Measurements from ENCODE around the gene SLC16A3.
"Not testable (repeated sequence)": the region's sequence is repeated elsewhere in the genome, so short reads cannot be mapped to it uniquely, and the experiment has no call there.

The SLC16A3 gene

GRCh38 chr17:82247856-82248671 lies 19.2 kb downstream of the SLC16A3 start:
- DNase-seq, result no peak

DNA sequence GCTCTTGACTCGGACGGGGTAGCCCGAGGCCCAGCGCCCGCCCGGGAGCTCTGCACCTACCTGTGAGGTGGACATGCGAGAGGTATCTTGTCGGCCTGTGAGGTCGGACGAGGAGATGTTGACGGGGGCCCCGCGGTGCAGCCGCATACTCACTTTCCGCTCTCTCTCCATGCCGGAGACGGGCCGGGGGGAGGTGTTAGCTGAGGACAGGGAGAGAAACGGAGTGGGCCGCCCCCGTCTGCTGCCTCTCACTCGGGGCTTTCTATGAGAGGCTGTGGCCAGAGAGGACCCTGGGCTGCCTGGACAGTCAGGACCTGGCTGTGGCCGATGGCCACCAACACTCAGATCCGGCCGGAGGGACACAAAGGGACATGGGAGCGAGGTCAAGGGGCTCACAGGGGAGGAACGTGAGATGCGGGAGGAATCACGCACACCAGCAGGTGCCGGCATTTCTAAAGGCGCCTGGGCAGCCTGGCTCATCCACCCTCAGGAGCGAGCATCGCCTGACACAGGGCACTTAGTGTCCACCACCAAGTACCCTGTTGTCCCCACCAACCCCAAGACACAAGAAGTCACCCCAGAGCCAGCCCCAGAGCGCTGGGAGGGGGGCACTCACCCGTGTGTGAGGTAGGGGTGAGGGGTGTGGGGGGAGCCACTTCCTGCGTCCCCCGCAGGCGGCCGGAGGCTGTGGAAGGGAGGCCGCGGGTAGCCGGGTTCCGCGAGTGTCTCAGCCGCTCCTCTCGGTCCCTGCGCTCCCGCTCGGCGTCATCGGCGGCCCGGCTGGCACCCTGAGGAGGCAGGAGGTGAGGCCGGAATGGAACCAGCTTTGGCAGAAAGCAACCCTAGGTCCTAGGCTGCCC lies 20.2 kb downstream of the SLC16A3 start:
- DNase-seq, result no peak

- DNase-seq, result no peak
These were observed 21.2 kb downstream of the SLC16A3 start for GRCh38 chr17:82249896-82250581.

GRCh38 chr17:82250868-82251500 lies 22.1 kb downstream of the SLC16A3 start:
- no peak for DNase-seq

DNA sequence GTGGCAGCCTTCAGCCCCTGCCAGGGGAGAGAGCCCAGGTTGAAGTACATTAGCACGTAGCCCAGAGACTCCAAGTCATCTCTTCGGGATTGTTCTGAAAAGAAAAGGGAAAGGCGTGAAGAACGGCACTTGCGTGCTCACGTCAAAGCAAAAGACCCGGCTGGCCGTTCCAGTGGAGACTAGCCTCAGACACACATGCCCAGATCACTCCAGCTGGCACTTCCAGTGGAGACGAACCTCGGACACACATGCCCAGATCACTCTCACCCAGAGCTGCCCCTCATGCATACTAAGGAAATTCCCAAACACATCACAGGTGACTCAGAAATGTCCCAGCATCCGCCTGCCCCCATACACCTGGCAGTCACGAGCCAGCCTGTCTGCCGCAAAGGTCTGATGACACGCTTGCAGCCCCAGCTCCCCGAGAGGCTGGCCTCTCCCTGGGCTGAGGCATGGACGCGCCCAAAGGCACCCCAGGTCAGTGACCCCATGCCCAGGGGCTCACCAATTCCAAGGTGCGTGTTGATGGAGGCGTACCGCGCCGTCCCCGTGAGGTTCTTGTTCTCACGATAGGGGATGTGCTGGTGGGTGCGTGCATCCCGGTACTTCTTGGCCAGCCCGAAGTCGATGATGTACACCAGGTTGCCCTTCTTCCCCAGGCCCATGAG lies 23.8 kb downstream of the SLC16A3 start:
- DNase-seq, result no peak

DNA sequence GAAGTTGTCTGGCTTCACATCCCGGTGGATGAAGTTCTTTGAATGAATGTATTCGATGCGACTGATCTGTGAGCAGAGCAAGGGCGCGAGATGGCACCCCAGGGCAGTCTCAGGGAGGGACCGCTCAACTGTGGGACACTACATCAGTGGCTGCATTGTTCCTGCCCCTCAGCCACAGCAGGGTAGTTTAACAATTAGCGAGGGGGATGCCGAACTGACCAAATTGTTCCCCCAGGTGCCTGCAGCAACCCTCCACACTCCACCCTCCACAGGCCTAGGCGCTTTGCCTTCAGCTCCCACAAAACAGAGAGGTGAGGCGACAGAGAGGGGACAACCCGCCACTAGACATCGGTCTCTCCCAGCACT lies 24.3 kb downstream of the SLC16A3 start:
- DNase-seq, result no peak

- DNase-seq, result not testable (repeated sequence)
These were observed 25.3 kb downstream of the SLC16A3 start for GRCh38 chr17:82254096-82254495.

GRCh38 chr17:82254746-82255145 lies 25.9 kb downstream of the SLC16A3 start:
- not testable (repeated sequence) for DNase-seq

- no peak for DNase-seq
These were observed 26.6 kb downstream of the SLC16A3 start for GRCh38 chr17:82255402-82255972.

DNA sequence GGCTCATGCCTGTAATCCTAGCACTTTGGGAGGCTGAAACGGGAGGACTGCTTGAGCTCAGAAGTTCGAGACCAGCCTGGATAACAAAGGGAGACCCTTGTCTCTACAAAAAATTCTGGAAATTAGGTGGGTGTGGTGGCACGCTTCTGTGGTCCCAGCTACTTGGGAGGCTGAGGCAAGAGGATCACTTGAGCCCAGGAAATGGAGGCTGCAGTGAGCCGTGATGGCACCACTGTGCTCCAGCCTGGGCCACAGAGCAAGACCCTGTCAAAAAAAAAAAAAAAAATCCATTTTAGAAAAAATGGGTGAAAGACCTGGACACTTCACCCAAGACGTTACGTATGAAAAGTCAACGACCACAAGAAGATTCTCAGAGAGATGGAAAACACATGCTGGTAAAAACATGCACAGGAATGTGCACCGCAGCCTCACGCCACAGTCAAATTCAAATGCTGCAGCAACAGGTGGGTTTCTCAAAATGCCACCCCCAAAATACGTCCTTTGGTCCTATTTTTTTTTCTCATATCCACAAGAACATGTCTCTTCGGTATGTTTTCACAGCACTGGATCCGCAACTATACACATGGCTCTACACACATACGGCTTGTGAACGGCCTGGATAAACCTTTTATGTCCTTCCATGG lies 27.5 kb downstream of the SLC16A3 start:
- DNase-seq, result no peak

- no peak for DNase-seq
These were observed 28.6 kb downstream of the SLC16A3 start for GRCh38 chr17:82257473-82257872.

DNA sequence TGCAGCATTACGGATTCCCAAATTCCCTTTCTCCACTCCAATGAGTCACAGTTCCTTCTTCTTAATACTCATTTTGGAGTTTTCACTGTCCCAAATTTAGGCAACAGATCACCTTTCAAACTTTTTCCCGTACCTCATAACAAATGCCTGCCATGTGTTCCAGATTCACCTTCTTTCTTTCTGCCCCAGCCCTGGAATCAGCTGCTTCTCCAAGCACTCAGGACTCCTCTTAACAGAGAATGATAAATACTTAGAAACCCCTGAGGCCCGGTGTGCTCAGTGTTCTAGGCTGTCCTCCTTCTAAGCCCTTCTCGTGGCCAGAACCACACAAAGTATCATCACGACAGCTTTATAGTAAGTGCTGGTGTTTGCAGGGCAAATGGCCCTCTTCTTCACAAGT lies 29.7 kb downstream of the SLC16A3 start:
- DNase-seq, result no peak

DNA sequence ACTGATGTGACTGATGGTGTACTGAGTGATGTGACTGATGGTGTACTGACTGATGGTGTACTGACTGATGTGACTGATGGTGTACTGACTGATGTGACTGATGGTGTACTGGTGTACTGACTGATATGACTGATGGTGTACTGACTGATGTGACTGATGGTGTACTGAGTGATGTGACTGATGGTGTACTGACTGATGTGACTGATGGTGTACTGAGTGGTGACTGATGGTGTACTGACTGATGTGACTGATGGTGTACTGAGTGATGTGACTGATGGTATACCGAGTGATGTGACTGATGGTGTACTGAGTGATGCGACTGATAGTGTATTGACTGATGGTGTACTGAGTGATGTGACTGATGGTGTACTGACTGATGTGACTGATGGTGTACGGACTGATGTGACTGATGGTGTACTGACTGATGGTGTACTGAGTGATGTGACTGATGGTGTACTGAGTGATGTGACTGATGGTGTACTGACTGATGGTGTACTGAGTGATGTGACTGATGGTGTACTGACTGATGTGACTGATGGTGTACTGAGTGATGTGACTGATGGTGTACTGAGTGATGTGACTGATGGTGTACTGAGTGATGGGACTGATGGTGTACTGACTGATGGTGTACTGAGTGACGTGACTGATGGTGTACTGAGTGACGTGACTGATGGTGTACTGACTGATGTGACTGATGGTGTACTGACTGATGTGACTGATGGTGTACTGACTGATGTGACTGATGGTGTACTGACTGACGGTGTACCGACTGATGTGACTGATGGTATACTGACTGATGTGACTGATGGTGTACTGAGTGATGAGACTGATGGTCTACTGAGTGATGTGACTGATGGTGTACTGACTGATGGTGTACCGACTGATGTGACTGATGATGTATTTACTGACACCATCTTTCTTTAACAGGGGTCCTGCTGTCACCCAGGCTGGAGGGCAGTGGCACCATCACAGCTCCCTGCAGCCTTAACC lies 31.4 kb downstream of the SLC16A3 start:
- DNase-seq, result not testable (repeated sequence)

GRCh38 chr17:82262344-82262743 lies 33.5 kb downstream of the SLC16A3 start:
- no peak for DNase-seq

DNA sequence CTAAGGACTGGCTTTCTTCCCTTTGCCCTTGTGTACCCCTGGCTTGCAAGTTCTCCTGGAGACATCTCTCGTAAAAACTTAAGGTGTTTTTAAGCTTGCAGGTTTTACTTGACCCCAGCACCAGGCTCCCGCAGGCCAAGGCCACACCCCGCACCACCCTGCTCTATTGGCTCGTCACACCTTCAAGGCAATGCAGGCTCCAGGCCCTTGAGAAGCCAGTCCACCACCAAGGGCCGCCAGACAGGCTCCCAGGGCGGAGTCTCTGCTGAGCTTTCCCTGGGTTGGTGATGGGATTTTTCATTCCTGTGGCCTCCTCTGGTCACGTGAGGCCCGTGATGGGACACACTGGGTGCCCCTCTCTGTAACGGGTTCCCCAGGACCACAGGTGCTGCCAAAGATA lies 34.8 kb downstream of the SLC16A3 start:
- no peak for DNase-seq

- no peak for DNase-seq
These were observed 37.3 kb downstream of the SLC16A3 start for GRCh38 chr17:82266142-82266541.

- no peak for DNase-seq
These were observed 38.9 kb downstream of the SLC16A3 start for GRCh38 chr17:82267575-82268379.

GRCh38 chr17:82269138-82269881 lies 40.5 kb downstream of the SLC16A3 start:
- no peak for DNase-seq
